Measurements from ENCODE around the gene MAGI2.

Gene MAGI2

DNA sequence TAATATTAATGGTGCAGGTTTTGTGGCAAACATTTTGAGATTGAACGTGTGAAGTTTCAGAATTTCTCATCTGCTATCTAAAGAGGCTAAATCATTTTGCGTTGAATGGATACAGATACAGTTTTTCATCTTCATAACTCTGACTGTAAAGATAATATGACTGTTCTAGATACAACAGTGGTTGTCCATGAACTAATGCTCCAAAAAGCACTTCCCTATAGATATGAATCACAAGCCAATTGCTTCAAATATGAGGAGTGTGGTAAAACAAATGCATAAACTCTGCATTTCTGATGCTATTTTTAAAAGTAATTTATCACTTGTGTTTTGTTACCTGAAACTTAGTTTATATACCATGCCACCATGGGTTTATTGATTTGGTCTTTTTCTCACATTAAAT, 750.1 kb downstream of the MAGI2 start:
- no peak for DNase-seq

DNA sequence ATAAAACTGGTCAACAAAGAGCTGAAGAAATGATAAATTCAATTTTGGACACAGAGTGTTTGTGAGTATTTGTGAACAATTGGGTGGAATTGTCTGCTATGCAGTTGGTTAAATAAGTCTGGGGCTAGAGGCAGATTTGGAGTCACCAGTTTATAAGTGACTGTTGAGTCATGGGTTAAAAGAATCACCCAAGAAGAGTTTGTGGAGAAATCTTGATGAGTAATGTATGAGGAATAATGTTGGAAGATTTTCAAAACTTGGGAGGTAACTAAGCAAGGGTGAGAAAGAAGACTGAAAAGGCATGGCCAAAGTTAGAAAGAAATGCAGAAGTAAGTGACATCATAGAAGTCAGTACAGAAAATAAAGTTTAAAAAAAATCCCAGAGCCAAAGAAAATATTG, 750.7 kb downstream of the MAGI2 start:
- DNase-seq = no peak

DNA sequence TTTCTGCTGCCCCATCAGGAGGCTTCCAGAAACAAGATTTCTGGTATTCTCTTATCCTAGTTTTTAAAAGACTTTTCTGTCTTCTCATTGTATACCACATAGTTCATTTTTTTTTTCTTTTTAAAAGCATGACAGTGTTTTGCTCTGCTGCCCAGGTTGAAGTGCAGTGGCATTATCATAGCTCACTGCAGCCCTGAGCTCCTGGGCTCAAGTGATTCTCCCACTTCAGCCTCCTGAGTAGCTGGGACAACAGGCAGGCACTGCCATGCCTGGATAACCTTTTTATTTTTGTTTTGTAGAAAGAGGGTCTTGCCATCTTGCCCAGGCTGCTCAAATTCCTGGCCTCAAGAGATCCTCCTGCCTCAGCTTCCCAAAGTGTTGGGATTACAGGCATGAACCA, 757.6 kb downstream of the MAGI2 start:
- no peak for DNase-seq

DNA sequence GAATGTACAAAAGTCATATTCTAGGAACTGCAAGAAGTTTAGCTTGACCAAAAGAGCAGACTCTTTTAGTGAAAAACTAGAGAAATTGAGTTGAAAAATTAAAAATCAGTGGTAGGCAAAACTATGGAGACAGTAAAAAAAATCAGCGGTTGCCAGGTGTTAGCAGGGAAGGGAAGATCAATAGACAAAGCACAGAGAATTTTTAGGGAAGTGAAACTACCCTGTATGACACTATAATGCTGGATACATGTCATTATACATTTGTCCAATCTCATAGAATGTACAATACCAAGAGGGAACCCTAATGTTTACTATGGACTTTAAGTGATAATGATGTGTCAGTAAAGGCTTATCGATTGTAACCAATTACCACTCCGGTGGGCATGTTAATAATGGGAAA, 761.9 kb downstream of the MAGI2 start:
- peak; percentile 71 for DNase-seq

DNA sequence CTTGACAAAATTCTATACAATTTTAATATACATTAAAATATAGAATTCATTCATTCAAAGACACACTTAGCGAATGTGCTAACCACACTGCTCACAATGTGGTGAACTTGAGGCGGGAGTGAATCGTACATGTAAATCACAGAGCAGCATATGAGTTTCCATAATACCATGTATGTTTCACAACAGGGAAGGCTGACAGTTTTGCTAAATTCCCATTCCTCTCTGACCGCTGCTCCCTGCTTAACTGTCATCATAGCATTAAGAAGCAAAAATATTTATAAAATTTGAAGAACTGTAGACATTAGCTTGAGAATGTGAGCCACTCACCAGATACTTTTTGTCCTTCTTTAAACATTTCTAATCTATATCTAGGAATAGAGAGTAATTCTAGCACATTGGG, 763.3 kb downstream of the MAGI2 start:
- no peak for DNase-seq

DNA sequence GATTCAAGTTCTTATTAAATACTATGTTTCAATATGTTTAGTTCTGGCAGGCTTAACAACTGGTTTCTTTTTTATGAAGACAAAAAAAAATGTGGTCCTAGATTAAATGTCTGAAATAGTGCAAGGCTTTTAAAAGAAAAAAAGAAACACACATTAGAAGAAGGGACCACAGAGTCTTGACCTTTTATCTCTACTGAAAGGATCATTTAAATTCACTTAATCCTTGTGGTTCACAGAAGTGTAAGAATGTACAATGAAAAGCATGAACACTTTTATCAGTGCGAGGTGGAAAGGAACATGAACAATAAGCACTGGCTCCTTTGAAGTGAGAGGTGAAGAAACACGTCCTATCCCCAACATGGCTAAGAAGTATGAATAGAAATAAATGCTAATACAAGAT, 765.1 kb downstream of the MAGI2 start:
- DNase-seq = no peak

DNA sequence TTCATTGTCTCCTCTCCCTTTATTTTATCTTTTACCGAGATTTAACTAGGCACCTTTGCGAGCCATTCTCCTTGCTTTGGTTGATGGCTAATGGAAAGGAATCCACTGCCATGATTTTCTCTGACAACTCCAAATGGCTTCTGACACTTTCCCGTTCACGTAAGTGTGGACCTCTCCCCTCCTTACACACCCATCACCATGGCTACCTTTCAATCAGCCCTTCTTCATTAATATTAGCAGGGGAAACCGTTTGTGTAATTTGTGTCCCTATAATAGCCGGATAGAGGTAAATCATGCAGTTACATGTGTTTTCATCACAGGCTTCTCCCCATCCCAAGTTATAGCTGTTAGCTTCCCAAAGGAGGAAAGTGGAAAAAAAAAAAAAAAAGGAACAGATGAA, 767.3 kb downstream of the MAGI2 start:
- no peak for DNase-seq

DNA sequence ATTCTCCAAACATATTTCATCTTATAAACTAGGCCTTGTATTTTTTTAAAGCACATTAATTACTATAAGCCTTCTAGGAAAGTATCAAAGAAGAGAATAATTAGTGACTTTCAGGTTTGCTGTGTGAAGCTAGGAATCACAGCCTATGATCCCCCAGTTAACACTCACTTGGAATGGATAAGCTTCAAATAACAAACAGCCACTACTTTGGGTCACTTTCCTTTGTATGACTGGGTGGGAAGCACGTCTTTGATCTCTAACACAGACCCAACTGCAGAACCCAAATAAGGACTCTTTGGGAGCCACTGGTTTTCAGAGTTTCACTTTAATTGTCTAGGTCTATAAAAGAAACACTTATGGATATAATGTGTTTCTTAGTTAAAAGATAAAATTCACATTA, 769.3 kb downstream of the MAGI2 start:
- DNase-seq = no peak

DNA sequence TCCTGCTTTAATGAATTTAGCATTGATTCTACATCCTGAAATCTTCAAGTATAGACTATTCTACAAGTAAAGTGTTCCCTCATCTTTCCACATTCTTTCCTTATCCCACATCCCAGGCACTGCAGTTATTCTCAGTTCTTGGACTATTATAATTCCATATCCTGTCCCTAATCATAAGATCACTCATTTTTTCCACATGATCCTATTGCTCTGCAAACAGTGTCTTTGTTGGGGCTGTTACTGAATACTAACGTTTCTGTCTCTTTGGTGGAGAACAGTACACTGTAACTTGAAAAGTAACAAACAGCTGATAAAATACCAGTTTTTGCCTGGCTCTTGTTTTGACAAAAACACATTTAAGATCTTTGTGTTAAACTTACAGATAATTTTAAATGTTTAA, 769.9 kb downstream of the MAGI2 start:
- no peak for DNase-seq

DNA sequence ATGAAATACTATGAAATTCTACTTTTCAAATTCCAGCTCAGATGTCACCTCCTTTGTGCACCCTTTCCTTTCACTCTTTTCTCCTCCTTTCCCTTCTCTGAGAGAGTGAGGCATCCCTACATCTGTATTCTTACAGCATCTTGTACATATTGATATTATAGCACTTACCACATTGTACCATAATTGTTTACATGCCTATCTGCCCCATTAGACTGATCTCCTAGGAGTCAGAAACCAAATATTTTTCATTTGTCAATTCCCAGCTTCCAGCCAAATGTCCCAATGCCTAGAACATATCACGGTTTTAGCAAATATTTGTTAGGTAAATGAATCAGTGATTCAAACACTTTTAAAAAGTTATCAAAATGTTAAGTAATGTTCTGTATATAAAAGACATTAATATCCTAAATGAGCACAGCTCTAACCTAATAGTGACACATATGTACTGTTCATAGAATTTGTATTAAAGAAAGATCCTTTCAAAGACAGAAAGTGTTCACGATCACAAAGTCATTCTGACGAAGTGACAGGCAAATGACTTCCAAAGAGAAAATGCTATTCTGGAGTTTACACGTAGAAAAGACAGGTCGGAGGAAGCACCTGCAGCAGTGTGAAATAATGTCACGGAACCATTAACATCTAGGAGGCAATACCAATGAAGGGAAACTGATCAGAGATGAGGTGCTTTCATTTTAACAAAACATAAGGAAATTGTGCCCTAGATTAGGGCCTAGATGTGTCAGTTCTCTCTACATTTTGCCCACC, 774.2 kb downstream of the MAGI2 start:
- DNase-seq = peak; percentile 11

DNA sequence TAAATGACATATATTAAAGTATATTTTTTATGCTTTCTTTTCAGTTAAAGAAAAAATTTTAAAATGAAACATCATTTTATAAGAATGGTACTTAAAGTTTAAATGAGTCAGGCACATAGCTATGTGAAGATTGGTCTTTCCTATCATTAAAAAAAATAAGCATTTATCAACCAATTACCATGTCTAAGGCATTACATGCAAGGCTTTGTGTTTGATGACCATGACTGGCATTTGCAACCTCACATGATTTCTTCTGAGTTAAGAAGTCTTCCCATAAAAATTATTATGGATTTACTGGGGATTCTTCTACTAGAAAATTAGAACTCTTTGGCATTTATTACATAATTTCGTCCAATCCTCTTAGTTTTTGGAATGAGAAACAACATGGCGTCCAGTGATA, 776.1 kb downstream of the MAGI2 start:
- no peak for DNase-seq

DNA sequence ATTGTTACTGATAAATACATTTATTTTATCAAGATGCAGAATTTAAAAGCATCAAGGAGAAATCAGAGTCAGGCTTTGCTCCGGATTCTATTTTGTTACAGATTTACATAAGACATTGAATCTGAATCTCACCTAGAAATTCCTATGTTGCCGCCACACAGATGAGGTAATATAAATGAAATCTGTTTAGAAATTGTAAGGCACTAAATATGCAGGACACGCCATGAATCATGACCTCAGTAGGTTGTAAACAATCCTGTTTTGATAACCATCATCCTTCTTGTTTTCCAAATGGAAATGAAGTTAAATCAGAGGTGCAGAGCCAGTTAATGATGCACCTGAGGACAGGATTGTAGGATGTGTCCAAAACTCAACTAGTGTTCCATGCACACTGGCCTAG, 778.0 kb downstream of the MAGI2 start:
- no peak for DNase-seq

DNA sequence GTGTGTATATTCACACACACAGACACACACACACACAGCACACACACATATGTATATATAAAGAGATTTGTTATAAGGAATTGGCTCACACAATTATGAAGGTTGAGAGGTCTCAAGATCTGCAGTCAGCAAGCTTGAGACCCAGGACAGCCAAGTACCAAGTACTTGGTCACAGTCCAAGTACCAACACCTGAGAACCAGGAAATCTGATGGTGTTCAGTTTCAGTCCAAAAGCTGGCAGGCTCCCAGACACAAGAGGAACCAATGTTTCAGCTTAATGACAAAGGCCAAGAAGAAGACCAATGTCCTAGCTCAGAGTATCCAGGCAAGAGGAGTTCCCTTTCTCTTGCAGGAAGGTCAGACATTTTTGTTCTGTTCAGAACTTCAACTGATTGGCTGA, 780.2 kb downstream of the MAGI2 start:
- DNase-seq = peak; percentile 79

DNA sequence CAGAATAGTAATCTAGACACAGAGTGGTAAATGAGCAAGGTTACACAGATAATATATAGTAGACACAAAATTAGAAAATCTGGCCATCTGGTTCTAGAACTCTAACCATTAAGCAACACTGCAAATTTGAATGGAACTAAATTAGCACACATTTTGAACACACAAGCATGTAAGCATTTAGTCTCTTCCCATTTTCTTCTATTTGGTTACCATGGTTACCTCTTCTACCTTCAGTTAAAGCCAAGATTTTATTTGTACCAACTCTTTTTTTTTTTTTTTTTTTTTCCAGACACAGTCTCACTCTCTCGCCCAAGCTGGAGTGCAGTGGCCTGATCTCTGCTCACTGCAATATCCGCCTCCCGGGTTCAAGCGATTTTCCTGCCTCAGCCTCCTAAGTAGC, 790.5 kb downstream of the MAGI2 start:
- DNase-seq = no peak

DNA sequence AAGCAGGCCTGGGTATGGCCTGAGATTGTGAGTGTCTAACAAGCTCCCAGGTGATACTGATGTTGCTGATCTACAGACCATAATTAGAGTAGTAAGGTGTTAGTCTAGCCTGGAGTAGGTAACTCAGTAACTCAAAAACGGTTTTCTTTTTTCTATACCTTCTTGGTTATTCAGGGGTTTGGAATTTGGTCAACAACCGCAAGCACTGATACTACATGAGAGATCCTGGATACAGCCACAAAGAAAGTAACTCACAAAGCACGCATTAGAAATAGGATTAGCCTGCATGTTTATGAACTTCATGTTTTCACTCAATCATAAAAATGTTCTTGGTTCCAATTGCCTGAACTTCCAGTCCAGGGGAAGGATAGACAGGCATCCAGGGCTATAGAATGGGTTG, 803.5 kb downstream of the MAGI2 start:
- no peak for DNase-seq

DNA sequence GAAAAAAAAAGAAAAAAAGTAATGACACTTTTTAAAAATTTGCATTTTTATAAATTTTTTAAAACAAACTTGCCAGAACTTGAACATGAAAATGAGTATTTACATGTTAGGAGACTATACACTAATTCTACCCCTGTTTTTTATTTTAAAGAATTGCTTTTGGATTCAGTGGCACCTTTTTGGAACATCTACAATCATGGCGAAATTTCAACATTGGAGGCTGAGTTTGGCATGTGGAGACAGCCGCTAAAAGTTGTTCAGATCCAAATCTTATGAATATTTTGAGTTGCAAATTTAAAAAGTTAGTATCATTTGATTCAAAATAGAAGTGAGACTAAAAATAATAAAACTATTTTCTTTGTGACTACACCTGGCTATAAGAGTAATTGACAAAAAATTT, 804.2 kb downstream of the MAGI2 start:
- DNase-seq = no peak

DNA sequence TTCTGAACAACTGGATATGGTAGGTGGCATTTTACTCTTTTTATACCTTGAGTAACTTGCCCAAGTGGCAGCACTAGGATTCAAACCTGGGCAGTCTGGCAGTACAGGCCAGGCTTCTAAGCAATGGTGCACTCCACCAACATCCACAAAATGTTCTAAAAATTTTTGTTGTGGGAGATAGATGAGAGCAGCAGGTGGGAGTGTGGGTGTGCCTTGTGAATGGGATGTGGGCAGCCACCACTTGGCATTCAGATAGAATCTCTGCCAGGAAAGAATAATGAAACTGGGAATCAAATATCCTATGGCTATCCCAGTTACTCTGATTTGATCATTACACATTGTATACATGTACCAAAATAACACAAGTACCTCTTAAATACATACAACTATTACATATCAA, 810.7 kb downstream of the MAGI2 start:
- no peak for DNase-seq

DNA sequence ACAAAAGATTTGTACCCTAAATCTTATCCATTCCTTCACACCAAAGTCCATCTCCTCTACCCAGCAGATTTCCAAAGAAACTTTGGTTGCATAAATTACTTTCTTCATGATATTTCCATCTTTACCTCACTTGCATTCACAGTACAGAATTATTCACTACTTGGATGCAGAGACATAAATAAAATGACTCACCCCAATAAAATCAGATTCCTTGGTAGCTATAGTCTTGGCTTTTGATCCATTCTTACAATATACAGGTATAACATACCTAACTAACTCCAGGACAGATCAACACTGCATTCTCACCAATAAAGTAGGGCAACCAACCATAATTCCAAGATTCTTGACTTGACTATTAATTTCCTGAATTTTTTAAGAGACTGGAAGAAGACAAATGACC, 815.1 kb downstream of the MAGI2 start:
- no peak for DNase-seq

DNA sequence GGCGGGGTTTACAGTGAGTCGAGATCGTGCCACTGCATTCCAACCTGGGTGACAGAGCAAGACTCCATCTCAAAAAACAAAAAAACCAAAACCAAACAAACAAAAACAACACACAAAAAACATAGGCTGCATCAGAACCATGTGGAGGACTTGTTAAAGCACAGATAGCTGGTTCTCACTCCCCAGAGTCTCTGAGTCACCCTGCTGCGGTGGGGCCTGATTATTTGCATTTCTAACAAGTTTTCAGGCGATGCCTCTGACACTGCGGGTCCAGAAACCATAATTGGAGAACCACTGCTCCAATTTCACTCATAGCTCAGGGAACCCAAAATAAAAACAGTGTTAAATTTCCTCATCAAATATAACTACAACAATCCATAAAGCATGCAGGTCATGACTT, 816.7 kb downstream of the MAGI2 start:
- DNase-seq = no peak

DNA sequence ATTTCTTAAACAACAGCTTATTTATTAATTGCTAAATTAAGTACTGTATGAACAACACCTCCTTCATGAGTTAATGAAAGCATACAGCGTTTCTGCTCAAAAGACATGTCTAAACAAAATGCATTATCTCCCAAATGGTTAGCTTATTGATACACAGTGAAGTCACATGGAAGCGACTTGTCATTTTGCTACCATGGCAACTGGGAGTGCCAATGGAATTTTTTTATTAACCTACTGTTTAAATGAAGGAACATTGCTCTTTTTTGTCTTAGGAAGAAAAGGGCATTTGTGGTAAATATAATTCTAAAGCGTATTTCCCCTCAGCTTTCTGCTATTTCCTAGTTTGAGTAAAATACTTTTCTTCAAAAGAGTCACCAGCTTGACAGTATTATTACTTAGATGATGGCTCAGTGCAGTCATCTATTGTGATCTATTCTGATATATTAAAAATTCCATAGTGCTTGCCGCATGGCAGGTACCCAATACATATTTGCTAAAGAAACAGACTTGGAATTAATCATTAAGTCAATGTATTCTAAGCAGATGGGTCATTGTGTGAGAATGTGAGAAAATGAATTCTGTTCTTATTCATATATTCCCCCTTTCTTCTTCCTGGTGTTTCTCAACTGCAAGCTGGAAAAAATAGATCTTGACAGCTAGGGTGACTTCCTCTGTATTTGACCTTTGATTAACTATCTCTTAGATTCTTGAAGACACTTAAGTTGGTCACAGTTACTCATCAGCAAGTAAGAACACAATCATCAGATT, 818.3 kb downstream of the MAGI2 start:
- DNase-seq = no peak

DNA sequence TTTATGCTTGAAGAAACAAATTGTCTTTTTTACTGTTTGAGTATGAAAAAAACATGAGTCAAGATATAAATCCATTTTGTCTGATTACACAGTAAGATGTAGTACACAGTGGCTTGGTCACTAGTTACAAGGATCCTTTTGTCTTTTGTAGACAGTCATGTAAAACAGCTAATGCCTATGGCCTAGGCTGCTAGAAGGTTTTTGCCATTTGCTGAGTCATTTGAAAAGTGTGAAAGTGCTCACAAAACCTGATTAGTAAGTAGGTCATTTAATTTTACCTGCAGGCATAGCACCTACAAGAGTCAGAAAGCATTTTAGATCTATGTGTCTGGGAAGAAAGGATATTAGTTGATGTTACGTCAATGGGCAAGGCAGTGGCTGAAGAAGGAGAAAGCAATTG, 819.4 kb downstream of the MAGI2 start:
- DNase-seq = no peak

DNA sequence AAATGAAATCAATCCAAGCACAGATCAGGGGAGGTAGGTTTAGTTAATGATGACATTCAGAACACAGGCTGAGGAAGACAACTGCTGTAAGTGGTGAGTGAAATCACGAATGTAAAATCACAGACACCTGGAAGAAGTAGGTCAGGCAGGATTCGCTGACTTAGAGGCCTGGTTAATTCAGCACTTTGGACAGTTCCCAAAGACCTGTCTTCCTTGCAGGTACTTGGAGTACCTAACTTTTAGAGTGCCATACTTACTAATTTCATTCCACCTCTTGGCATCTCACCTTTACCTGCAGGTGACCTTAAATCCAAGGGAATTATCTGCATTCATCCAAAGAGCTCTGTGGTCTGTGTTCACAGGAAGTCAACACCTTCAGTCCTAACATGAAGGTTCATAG, 832.5 kb downstream of the MAGI2 start:
- peak; percentile 57 for DNase-seq

DNA sequence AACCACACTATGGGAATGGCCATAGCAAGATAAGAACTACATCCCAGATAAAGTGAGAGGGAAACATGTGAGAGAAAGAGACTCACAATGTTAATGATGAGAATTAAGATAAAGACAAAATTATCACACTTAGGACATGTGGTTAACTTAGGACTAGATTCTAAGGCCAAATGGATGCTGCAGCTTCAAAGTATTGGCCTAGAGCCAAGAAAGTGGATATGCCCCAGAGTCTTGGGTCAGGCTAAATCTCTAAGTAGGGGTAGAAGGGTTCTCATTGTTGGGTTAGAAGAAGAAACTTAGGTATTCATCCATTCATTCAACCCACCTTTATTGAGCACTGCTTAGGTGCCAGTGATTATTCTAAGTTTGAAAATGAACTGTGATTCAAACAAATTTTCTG, 836.9 kb downstream of the MAGI2 start:
- DNase-seq = no peak

DNA sequence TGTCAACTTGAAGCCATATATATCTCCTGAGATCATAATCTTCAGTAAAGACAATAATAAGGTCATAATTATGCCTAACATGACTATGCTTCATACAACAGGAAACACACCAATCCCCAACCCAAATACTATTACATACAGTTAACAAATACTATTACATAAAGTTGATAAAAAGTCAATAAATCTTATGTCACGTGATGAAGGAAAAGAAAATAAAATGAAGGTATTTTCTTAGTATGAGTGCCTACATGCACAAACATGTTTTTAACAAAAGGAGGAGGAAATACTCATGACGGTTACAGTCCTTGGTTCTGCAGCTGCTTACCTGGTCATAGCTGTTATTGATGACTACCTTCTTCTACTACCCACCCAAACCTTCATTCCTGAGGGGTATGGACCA, 844.2 kb downstream of the MAGI2 start:
- no peak for DNase-seq

DNA sequence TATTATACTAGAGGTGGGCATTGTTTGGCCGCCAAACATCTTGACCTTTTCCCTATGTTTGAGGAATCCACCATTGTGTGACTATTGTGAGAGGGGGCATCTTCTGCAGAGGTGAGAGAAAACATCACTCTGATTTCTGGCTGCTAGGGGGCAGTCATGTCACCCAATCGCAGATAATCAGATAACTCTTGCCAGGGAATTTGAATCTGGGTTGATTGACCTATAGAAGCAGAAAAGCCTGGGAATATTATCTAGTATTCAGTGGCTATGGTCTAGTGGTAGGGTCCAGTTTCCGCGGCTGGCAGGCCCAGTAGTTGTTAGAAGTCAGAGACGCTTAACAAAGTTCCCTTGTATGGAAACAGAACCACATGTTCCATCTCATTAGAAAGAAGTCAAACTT, 846.4 kb downstream of the MAGI2 start:
- peak; percentile 11 for DNase-seq

Measured in RPMI8226 (cell line).